Measurements from ENCODE around the gene B3GNT4.

- TF ChIP-seq POLR2A (IDR thresholded peaks at IDR 0.05; ENCODE audit: low read depth, low read length) (no peak), POLR2AphosphoS5 (IDR thresholded peaks at IDR 0.05; ENCODE audit: low read depth, low read length) (no peak)
Observed at GRCh38 chr12:122190842-122191668, 12.5 kb upstream of the B3GNT4 start.

Data from GM12892 (cell line).